Astrocyte of the cerebellum (primary cell): ENCODE results near the gene ARL6IP6.
A peak's percentile ranks its signal among the peaks of the same experiment; 100 is the strongest.

Experiments used
- DNase-seq: peaks from one replicate; pipeline ENCODE4 v3.0.0-alpha.2; 2011; ENCODE audit warnings: low read depth
- H3K4me3 ChIP-seq: 2 replicates; pipeline ENCODE4 v1.5.1; 2011; ENCODE audit warnings: mild to moderate bottlenecking, low read depth, low read length, moderate library complexity
- CTCF ChIP-seq: IDR thresholded peaks from 2 replicates; pipeline ENCODE4 v1.5.1; 2012; ENCODE audit warnings: low read length, low read depth, moderate library complexity, mild to moderate bottlenecking; ENCODE audit errors: missing control alignments
- in situ Hi-C: cut with HindIII; loops from 2 replicates; pipeline ENCODE4 v1.10.0; 2017; ENCODE audit warnings: low sequenced_read_pairs

The ARL6IP6 gene

GRCh38 chr2:152718076-152718908 lies at the start of gene ARL6IP6:
Gene ARL6IP6 (plus strand): TSS chr2:152718620. CDS start chr2:152718625, 5 bp downstream.
- TF ChIP-seq CTCF, result no peak
- H3K4me3 ChIP-seq, result peak within 1 kb of the TSS; percentile 95
- DNase-seq, result peak; percentile 66
- in situ Hi-C loops, result no loop called here

GRCh38 chr2:152674334-152674733 lies 44.1 kb upstream of the ARL6IP6 start:
- in situ Hi-C loops, result no loop called here
- no peak for TF ChIP-seq CTCF
- no peak overlapping the region for H3K4me3 ChIP-seq
- DNase-seq, result no peak

GRCh38 chr2:152676461-152676860 lies 42.0 kb upstream of the ARL6IP6 start:
- in situ Hi-C loops, result no loop called here
- no peak overlapping the region for H3K4me3 ChIP-seq
- TF ChIP-seq CTCF, result no peak
- DNase-seq, result no peak

GRCh38 chr2:152678808-152679207 lies 39.6 kb upstream of the ARL6IP6 start:
- DNase-seq, result no peak
- no peak overlapping the region for H3K4me3 ChIP-seq
- no peak for TF ChIP-seq CTCF
- in situ Hi-C loops, result no loop called here

- TF ChIP-seq CTCF, result no peak
- in situ Hi-C loops, result no loop called here
- H3K4me3 ChIP-seq, result no peak overlapping the region
- DNase-seq, result no peak
Measured at GRCh38 chr2:152682663-152683062, 35.8 kb upstream of the ARL6IP6 start.

- TF ChIP-seq CTCF, result no peak
- in situ Hi-C loops, result no loop called here
- no peak overlapping the region for H3K4me3 ChIP-seq
- no peak for DNase-seq
Measured at GRCh38 chr2:152683400-152683799, 35.0 kb upstream of the ARL6IP6 start.
